GM18505 (cell line): ENCODE measurements around the gene ORM2.

ENCODE experiments used
- ATAC-seq: cut with Tn5 transposase; IDR thresholded peaks from one replicate; pipeline ENCODE4 v1.9.1; 2021; ENCODE audit not compliant: unreplicated experiment
- POLR2A ChIP-seq: IDR thresholded peaks from 4 replicates; pipeline ENCODE4 v1.6.1; 2011; ENCODE audit warnings: borderline replicate concordance; ENCODE audit not compliant: insufficient read depth, insufficient read length; ENCODE audit errors: extremely low read depth

The ORM2 gene

GRCh38 chr9:114289106-114289505 is 40.6 kb upstream of the ORM2 start:
- no peak for TF ChIP-seq POLR2A
- no peak for ATAC-seq

GRCh38 chr9:114289571-114290481 is 39.8 kb upstream of the ORM2 start:
- no peak for TF ChIP-seq POLR2A
- no peak for ATAC-seq

- no peak for TF ChIP-seq POLR2A
- no peak for ATAC-seq
Observed at GRCh38 chr9:114290561-114290986, 39.1 kb upstream of the ORM2 start.

GRCh38 chr9:114291064-114291474 is 38.6 kb upstream of the ORM2 start:
- TF ChIP-seq POLR2A: no peak
- no peak for ATAC-seq

GRCh38 chr9:114291886-114292590 is 37.6 kb upstream of the ORM2 start:
- no peak for ATAC-seq
- no peak for TF ChIP-seq POLR2A

GRCh38 chr9:114294664-114295063 is 35.0 kb upstream of the ORM2 start:
- no peak for TF ChIP-seq POLR2A
- no peak for ATAC-seq

GRCh38 chr9:114296338-114296737 is 33.3 kb upstream of the ORM2 start:
- no peak for TF ChIP-seq POLR2A

GRCh38 chr9:114299286-114300152 is 30.1 kb upstream of the ORM2 start:
- ATAC-seq: no peak
- TF ChIP-seq POLR2A: no peak

More at GRCh38 chr9:114296338-114296737, 33.3 kb upstream of the ORM2 start:
- no peak for ATAC-seq

GRCh38 chr9:114300153-114300845 is 29.4 kb upstream of the ORM2 start:
- TF ChIP-seq POLR2A: no peak
- ATAC-seq: no peak

- ATAC-seq: no peak
- no peak for TF ChIP-seq POLR2A
Observed at GRCh38 chr9:114300846-114301797, 28.5 kb upstream of the ORM2 start.

GRCh38 chr9:114301798-114302565 is 27.7 kb upstream of the ORM2 start:
- TF ChIP-seq POLR2A: no peak
- ATAC-seq: no peak
